CD4-positive, alpha-beta T cell treated with Interleukin-10 for 1 hour (primary cell): Measurements from ENCODE around the gene MYH6.
"Not testable (repeated sequence)": the region's sequence is repeated elsewhere in the genome, so short reads cannot be mapped to it uniquely, and the experiment has no call there.

ENCODE experiments used
- DNase-seq: peaks from one replicate; pipeline ENCODE4 v3.0.0-alpha.2; 2020

Gene MYH6

DNA sequence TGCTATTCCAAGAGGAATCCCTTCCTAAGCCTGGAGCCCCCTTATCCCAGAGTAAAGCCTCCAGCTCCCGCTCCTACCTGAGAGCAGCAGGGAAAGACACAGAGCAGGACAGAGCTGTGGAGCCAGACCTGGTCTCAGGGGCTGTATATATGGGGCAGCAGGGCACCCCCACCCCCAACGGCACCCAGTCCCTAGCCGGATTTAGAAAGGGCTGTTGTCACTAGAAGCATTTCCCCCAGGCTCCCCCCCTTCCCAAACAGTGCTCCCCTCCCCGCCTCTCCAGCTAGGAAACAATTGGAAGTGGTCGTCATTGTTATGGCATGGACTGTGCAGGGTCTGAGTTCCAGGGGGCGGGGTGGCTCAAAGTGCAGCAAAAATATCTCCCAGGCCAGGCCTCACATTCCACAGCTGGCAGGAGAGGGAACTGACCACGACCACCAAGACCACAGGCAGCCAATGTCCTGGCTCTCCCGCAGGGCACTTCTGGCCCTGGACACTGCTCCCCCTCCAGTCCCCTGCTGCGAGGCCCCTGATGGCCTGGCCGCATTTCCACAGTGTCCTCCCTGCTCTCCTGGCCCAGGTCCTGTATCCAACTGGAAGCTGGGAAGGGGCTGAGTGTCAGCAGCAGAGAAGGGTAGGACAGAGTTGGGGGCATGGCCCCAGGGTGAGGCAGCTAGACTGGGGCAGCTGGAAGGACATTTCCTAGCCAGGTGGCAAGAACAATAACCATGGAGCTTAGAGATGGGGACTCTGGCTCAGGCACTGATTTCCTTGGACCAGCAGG is 27.7 kb upstream of the MYH6 start, which contains the start of gene MYH7:
Gene MYH7, minus strand, starts transcription at position 118 of the 784 bp plus-strand sequence. CDS start 1,928 bp downstream, outside the sequence.
- no peak for DNase-seq

DNA sequence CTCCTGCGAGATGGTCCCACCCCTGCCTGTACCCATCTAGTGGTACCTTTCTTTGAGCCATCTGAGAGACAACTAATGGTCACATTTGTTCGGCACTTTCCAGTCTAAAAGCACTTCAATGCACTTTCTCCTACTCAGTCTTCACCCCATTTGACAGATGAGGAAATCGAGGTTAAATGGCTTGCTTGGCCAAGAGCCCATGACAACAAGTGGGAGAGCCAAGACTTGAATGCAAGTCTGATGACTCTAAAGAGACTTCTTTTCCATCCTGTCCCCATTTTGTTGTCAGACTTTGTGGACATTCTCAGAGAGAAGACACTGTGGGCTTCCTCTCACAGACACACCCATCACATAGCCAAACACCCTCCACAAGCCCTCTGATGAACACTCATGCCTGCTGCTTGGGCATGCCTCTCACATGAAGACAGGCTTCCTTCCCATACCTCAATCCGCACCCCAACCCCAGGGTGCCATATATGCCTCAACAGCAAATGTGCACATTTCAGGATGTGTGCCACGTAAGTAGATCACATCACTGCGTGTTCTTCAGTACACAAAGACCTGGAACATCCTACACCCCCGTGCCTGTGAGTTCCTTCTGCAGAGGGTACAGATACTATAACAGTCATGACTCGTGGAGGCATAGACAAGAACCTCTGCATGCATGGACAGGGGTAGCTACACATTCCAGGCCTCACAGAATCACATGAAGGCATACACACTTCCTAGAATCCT is 26.6 kb upstream of the MYH6 start:
- no peak for DNase-seq

DNA sequence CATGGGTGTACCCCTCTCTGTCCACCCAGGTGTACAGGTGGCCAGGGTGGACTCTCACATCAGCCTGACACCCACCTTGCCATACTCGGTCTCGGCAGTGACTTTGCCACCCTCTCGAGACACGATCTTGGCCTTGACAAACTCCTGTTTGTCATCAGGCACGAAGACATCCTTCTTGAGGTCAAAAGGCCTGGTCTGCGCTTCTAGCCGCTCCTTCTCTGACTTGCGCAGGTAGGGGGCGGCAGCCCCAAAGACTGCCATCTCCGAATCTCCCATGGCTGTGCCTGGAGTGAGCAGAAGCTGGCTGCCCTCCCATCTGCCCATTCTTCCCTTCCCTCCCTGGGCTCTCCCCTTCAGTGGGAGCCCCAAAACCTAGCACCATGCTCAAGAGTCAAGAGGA is 25.4 kb upstream of the MYH6 start:
- DNase-seq = no peak

DNA sequence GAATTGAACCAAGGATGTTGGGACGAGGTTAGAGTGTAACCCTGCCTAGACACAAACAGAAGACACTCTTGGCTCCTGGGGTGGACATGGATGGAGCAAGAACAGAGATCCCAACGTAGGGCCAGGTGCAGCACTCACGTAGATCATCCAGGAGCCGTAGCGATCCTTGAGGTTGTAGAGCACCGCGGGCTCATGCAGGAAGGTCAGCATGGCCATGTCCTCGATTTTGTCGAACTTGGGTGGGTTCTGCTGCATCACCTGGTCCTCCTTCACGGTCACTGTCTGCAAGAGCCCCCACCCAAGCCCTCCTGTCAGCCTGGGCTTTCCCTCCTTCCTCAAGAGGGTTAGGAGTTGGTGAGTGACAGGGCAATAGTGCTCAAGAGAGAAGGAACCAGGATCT is 24.9 kb upstream of the MYH6 start:
- no peak for DNase-seq

DNA sequence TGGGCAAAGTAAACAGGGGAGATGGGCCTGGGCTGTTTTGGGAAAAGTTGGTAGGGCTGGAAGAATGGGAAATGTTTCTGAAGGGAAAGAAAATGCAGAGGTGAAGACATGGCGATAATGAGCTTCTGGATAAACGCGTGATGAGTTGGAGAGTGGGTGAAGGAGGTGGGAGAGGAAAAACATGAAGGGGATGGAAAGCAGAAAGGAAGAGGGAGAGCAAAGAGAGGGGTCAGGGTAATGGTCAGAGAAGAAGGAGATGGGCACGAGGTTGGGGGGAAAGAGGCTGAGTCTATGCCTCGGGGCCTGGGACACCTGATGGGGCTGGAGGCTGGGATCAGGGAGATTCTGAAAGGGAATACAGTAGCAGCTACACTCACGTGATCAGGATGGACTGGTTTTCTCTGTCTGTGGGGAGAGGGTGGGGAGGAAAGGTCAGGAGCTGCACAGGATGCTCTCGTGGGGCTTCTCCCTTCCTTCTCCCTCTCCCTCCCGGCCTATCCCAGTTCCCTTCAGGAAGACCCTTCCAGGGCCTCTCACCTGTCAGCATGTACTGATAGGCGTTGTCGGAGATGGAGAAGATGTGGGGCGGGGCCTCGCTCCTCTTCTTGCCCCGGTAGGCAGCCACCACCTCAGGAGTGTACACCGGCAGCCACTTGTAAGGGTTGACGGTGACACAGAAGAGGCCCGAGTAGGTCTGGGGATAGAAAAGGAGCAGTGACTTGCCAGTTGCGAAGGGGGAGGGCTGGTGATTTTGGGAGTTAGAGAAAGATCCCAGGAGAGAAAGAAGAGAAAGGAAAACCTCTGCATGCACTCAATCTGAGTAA is 24.2 kb upstream of the MYH6 start:
- DNase-seq = no peak

DNA sequence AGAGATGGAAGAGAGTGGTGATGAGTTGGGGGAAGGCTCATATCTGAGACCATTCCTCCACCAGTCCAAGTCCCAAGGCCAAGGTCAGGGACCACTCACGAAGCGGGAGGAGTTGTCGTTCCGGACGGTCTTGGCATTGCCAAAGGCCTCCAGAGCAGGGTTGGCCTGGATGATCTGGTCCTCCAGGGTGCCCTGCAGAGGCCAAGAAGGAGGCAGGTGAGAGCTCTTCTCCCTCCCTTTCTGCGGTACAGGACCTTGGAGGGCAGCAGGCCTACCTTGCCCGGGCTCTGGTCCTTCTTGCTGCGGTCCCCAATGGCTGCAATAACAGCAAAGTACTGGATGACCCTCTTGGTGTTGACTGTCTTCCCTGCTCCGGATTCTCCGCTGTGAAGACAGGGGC is 23.4 kb upstream of the MYH6 start:
- DNase-seq = no peak

DNA sequence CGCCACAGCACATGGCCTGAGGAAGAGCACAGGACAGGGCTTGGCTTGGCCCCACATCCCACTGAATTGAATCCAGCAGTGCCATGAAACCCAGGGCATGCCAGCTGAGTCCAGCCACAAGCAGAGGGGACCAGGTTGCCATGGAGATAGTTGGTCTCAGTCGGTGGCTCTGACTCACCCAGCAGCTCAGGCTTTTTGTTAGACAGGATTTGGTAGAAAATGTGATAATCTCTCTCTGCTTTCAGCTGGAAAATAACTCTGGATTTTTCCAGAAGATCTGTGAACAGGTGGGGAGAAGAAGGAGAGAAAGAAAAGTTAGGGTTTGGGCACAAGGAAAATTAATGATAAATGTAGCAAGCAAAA is 22.6 kb upstream of the MYH6 start:
- DNase-seq = no peak

DNA sequence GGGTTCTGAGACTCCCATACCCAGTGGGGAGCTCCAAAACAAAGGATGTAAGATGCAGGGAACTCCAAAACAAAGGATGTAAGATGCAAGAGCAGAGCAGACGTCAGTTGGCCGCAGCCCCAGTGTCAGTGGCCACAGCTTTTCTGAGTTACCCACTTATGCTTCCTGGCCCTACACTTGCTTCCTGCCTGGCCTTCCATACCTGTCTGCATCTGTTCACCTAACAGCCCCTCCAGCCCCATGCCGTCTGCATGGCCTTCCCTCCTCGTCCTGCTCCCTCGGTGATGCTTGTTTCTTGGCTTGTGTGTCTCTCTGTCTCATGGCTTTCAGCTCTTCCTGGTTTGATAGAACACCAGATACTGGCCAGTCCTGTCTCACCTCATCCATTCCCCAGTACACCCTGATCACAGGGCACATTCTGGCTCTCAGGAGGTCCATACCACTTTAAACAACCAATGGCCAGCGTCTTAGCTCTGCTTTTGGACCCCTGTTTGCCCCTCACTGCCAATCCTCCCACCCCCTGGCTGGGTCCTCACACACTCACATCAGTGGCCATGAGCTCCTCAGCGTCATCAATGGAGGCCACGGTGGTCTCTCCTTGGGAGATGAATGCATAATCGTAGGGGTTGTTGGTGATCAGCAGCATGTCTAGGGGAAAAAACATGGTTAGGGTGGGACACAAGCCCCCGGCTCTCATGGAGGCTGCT is 22.1 kb upstream of the MYH6 start:
- DNase-seq = no peak

DNA sequence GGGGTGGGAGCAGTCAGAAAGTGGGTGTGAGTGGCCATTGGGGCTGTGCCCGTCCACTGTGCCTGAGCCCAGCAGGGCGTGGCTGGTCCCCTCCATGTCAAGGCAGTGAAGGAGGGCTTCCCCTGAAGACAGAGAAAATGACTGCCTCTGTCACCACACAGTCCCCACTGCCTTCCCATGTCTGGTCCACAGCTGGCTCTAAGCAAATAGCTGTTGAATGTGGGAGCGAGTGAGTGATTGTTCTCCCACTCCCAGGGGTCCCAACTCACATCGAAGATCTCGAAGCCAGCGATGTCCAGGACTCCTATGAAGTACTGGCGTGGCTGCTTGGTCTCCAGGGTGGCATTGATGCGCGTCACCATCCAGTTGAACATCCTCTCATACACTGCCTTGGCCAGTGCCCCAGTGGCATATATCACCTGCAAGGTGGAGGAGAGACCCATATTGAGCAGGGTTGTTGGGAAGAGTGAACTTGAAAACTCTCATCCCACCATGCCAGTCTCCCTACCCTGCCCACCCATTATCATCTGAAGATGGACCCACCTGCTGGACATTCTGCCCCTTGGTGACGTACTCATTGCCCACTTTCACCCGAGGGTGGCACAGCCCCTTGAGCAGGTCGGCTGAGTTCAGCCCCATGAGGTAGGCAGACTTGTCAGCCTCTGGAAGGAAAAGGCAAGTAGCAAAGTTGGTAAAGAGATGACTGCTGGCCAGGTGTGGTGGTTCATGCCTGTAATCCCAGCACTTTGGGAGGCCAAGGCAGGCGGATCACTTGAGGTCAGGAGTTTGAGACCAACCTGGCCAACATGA is 20.8 kb upstream of the MYH6 start:
- no peak for DNase-seq

DNA sequence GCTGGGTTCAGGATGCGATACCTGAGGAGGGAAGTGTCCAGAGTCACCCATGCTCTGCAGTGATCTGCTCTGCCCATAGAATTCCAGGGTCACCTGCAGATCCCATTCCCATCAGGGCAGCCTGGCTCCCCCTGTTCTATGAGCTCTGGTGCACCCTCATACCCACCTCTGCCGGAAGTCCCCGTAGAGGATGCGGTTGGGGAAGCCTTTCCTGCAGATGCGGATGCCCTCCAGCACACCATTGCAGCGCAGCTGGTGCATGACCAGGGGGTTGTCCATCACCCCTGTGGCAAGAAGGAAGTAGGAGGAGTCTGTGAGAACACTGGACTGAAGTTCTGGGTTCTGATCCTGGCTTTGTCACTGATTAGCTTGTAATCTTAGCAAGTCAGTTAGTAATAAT is 17.7 kb upstream of the MYH6 start:
- not testable (repeated sequence) for DNase-seq

DNA sequence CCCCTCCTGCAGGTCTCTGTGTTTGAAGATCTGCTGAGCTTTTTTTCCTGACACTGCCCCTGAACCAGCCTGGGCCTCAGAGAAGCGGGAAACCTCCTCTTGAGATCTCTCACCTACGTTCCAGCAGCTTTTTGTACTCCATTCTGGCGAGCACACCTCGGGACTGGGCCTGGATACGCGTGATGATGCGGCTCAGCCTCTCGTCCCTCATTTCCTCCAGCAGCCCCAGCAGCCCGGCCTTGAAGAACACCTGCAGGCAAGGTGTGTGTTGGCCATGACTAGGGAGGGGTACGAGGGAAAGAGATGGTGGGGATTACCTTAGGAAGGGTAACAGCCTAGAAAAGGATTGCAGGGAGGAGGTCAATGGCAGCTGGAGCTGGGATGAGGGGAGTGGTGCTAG is 17.1 kb upstream of the MYH6 start:
- DNase-seq = no peak

DNA sequence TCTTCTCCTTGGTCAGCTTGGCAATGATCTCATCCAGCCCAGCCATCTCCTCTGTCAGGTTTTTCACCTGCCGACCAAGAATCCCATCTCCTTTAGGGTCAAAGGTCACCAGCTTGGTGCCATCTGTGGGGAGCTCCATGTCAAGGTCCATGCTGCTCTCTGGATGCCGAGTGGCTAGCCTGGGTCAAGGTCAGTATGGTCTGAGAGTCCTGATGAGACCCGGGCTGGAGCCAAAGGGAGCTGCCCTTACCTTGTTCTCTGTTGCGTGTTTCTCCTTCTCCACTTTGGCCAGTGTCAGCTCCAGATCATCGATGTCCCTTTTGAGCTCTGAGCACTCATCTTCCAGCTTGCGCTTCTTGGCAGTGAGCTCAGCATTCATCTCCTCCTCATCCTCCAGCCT is 15.6 kb upstream of the MYH6 start:
- no peak for DNase-seq

DNA sequence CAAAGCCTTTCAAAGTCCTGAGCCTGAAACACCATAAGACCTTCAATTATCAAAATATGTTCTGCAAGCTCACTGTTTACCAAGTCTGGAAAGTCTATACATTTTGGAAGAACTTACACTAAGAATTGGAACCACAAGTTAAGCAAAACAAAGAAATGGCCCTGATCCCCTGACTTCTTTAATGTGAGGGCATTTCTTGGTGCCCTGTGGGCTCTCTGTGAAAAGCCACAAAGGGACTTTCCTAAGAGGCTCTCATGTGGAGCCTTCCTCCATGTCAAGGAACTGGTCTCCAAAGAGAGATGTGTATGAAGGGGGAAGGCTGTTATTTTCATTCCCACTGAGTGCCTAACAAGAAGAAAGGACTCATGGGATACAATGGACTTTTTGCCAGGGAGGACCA is 13.5 kb upstream of the MYH6 start:
- no peak for DNase-seq

DNA sequence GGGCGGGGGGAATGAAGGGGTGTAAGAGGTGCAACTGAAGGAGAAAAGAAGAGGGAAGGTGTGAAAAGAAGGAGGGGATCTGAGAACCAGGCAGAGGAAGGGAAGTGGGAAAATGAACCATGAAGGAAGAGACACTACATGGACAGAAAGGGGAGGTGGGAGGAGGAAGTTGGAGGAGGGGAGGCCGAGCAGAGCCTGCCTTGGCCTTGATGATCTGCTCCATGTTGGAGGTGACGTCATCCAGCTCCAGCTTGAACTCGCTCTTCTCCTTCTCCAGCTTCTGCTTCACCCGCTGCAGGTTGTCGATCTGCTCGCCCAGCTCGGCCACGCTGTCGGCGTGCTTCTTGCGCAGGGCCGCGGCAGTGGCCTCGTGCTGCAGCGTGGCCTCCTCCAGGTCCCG is 11.6 kb upstream of the MYH6 start:
- not testable (repeated sequence) for DNase-seq

DNA sequence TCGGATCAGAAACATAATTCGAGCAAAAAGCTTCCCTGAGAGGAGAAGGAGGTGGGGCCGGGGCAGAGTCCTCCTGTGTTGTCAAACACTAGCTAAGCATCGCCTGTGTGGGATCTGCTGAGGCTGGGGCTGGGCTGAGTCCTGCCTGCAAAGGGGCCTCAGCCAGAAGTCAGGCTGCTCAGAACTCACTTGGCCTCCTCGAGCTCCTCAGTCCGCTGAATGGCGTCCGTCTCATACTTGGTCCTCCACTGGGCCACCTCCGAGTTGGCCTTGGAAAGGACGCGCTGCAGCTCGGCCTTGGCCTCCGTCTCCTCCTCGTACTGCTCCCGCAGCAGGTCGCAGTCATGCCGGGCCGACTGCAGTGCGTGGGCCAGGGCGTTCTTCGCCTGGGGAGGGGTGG is 9.9 kb upstream of the MYH6 start:
- DNase-seq = no peak

DNA sequence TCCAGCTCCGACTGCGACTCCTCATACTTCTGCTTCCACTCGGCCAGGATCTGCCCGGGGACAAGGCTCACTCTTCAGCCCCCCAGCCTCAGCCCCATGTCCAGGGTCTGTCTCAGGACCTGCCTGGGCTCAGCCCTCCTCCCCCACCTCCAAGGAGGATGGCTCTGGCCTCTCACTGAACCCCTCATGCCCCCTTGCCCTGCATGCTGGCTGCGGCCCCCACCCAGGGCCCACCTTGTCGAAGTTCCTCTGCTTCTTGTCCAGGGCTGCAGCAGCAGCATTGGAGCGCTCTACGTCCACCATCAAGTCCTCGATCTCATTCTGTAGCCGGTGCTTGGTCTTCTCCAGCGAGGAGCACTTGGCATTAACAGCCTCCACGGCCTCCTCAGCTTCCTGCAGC is 9.2 kb upstream of the MYH6 start:
- not testable (repeated sequence) for DNase-seq

DNA sequence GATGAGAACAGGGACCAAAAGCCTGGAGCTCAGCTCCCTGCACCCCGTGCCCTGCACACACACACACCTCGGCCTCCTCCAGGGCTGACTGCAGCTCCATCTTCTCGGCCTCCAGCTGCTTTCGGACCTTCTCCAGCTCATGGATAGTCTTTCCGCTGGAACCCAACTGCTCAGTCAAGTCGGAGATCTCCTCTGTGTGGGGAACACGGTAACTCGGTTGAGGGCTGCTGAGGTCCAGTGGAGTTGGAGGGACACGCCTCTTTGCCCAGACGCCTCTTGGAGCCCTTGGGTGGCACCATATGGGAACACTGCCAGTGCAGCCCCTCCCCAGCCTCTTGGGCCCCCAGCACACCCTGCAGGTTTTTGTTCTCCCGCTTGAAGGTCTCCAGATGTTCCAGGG is 8.7 kb upstream of the MYH6 start:
- DNase-seq = no peak

DNA sequence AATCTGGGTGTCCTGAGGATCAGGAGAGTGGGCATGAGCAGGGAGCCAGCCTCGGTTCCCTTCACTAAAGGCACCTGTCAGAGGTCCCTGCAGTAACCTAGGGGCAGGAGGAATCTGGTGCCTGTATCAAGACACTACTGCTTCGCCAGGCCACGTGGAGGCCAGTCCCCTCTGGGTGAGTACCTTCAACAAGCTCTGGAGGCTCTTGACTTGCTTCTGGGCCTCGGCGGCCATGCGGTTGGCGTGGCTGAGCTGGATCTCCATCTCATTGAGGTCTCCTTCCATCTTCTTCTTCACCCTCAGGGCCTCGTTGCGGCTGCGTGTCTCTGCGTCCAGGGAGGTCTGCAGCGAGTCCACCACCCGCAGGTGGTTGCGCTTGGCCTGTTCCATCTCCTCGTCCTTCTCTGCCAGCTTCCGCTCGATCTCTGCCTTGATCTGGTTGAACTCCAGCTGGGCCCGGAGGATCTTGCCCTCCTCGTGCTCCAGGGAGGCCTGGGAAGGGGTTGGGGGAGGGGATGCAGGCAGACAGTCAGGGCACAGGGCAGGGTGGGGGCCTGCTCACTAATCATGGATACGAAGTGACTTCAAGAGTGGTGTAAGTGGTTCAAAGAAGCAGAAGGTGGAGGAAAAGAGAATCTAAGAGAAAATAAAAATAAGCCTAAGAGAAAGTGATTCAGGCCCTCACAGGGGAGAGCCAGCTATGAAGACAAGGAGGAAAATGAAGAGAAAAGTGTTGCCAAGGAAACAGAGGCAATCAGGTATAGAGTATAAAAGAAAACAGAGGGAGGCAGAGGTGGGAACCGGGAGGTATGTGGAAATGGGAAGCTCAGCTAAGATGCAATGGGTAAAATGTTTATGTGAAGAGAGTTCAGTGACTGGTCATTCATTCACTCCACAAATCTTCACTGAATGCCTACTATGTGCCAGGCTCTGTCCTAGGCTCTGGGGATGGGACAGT is 8.0 kb upstream of the MYH6 start:
- no peak for DNase-seq

DNA sequence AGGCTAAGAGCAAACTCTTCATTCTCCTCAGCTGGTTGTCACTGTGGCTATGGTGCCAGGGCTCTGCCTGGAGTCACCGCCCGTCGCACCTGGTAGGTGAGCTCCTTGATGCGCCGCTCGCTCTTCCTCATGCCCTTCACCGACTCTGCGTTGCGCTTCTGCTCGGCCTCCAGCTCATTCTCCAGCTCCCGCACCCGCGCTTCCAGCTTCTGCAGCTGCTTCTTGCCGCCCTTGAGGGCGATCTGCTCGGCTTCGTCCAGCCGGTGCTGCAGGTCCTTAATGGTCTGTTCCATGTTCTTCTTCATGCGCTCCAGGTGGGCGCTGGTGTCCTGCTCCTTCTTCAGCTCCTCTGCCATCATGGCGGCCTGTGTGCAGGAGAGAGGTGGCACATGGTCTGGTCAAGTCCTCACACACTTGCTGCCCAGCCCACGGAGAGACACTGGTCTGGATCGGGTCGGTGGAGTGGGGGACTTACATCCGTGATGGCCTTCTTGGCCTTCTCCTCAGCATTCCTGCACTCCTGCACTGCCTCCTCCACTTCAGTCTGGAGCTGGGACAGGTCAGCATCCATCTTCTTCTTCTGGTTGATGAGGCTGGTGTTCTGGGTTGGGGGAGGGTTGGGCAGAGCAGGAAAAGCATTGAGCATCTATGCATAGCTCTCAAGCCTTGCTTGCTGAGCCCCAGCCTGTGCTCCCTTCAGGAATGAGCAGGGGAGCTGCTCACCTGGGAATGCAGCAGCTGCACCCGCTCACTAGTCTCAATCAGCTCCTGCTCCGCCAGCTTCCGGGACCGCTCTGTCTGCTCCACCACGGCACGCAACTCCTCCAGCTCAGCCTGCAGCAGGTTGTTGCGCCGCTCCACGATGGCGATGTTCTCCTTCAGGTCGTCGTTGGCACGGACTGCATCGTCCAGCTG is 7.1 kb upstream of the MYH6 start:
- no peak for DNase-seq

DNA sequence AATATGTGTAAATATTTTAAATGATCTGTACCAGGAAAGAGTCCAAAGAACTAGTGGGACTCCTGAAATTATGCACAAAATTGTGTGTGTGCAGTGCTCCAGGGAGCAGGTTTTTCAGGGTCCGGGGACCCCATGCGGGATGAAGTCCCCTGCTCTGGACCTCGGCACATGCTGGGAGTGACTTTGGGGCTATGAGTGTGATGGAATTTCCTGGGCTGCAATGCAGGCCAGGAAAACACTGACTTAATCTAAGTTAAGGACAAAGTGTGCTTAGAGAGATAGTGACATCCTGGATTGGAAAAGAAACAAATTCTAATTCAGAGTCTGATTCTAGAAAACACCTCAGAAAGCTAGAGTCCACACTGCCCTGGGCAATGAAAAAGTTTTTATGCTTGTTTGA is 6.2 kb upstream of the MYH6 start:
- no peak for DNase-seq
